Thoracic aorta (tissue), 2 donors: Measurements from ENCODE around the gene RGS12. TPM values are rescaled to one million over a fixed set of nuclear protein-coding genes. Genes with fewer than 3 reads are reported as not detected.

Experiments used
- ATAC-seq: fragments of 150-250 bp; one replicate; pipeline ENCODE4 v1.8.0; 2017; ENCODE audit warnings: low read depth; ENCODE audit not compliant: insufficient number of reproducible peaks, low FRiP score
- DNase-seq: peaks from one replicate; pipeline ENCODE4 v3.0.0-alpha.2; 2020; ENCODE audit warnings: low spot score
- H3K27ac ChIP-seq, 2 donors: fragments of 200-600 bp; sonication (generic); 1 replicate in 1 of 2; 2 replicates in 1 of 2; pipeline ENCODE4 v1.5.1; 2016; ENCODE audit warnings: mild to moderate bottlenecking in 2 of 2, moderate library complexity in 2 of 2
- H3K27me3 ChIP-seq: fragments of 200-600 bp; sonication (generic); replicated peaks from 2 replicates; pipeline ENCODE4 v1.6.0; 2016; ENCODE audit warnings: mild to moderate bottlenecking; ENCODE audit not compliant: insufficient read depth
- H3K36me3 ChIP-seq: fragments of 200-600 bp; sonication (generic); one replicate; pipeline ENCODE4 v1.5.1; 2016
- H3K4me1 ChIP-seq, 2 donors: fragments of 200-600 bp; sonication (generic); 1 replicate in 1 of 2; 2 replicates in 1 of 2; pipeline versions ENCODE4 v1.5.1 to v1.6.0; 2016; ENCODE audit warnings: low read depth in 2 of 2, mild to moderate bottlenecking in 1 of 2; ENCODE audit not compliant: control insufficient read depth in 1 of 2
- H3K4me3 ChIP-seq: fragments of 200-600 bp; sonication (generic); 2 replicates; pipeline ENCODE4 v1.5.1; 2016; ENCODE audit warnings: mild to moderate bottlenecking
- H3K9me3 ChIP-seq: fragments of 200-600 bp; sonication (generic); 2 replicates; pipeline ENCODE4 v1.5.1; 2016
- total RNA-seq, 2 donors: library from RNA; depleted of rRNA; stranded (reverse); fragments of >200 nt; gene quantifications; one replicate each; pipeline versions ENCODE4 v1.1.0 to v1.2.3, GENCODE V29; 2016
- TF ChIP-seq, protein P1 (sequence below): fragments of 200-600 bp; sonication (generic); IDR thresholded peaks from one replicate; pipeline ENCODE4 v1.5.1; 2019; ENCODE audit warnings: antibody characterized with exemption

RGS12 gene
- total RNA-seq, 2 donors from 2014 or later: 13.5 to 43.6 TPM

DNA sequence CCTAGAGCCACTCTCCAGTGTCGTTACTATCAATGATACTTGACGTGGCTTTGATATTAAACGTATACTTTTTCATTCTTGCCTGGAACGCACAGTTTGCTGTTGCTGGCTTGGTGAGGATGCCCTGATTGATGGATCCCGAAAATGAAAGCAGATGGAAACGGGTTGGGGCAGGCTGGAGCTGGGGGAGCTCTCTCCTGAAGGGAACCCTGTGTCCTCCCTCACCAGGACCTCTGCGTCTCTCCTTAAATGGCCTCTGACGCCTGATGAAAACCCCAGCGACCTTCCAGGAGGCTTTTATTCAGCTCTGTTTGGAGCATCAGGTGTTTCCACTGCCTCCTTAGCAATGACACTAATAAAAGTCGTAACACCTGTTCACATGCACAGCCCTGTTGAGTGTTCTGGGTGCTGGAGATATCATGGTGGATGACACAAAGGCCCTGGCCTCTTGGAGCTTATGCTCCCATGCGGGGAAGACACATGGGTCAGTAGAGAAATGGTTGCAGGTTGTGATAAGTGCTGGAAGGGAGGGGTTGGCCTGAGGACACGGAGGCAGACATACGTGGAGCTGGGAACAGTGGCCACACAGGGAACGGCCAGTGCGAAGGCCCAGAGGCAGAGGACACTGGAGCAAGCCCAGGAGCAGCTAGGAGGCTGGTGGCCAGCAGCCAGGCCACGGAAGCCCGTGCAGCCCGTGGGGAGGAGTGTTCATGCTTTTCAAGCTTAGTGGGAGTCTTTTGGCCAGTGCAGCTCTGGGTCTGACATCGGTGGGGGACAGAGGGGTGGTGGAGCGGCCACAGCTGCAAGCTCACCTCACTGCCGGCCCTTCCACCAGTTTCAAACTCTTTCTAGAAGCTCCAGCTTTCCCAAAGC, 36.4 kb upstream of the RGS12 start:
- Histone ChIP-seq H3K27me3 (no peaks in the 10 kb centered on the region), H3K27ac (no peak overlapping the region), H3K4me3 (no peak overlapping the region), H3K36me3 (no peaks in the 10 kb centered on the region), H3K4me1 (no peaks in the 10 kb centered on the region), H3K9me3 (no peaks in the 10 kb centered on the region)
- no peak for DNase-seq
- TF ChIP-seq, protein P1, sequence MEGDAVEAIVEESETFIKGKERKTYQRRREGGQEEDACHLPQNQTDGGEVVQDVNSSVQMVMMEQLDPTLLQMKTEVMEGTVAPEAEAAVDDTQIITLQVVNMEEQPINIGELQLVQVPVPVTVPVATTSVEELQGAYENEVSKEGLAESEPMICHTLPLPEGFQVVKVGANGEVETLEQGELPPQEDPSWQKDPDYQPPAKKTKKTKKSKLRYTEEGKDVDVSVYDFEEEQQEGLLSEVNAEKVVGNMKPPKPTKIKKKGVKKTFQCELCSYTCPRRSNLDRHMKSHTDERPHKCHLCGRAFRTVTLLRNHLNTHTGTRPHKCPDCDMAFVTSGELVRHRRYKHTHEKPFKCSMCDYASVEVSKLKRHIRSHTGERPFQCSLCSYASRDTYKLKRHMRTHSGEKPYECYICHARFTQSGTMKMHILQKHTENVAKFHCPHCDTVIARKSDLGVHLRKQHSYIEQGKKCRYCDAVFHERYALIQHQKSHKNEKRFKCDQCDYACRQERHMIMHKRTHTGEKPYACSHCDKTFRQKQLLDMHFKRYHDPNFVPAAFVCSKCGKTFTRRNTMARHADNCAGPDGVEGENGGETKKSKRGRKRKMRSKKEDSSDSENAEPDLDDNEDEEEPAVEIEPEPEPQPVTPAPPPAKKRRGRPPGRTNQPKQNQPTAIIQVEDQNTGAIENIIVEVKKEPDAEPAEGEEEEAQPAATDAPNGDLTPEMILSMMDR: no peak
- ATAC-seq: no peak

DNA sequence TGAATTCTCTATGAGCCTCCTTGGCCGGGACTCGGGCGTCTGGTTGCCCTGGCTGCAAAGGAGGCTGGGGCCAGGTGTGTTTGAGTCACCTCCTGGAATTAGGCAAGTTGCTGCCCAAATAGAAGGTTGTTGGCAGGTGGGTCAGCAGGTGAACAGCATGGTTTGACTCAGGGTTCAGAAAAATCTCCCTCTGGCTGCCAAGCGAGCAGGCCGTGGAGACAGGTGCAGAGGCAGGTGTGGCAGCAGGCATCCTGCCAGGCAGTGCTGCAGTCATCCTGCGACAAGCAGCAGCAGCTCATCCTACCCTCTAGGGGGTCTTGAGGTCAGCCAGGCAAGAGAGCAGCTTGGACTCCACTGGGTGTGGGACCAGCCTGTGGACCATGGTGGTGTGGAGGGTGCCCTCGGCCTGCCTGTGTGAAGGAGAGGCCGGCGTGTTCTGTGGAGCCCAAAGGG, 35.7 kb upstream of the RGS12 start:
- Histone ChIP-seq H3K4me3 (no peak overlapping the region), H3K4me1 (no peaks in the 10 kb centered on the region), H3K9me3 (no peaks in the 10 kb centered on the region), H3K27me3 (no peaks in the 10 kb centered on the region), H3K36me3 (no peaks in the 10 kb centered on the region), H3K27ac (no peak overlapping the region)
- TF ChIP-seq, protein P1: no peak
- ATAC-seq (no peak), DNase-seq (no peak)

DNA sequence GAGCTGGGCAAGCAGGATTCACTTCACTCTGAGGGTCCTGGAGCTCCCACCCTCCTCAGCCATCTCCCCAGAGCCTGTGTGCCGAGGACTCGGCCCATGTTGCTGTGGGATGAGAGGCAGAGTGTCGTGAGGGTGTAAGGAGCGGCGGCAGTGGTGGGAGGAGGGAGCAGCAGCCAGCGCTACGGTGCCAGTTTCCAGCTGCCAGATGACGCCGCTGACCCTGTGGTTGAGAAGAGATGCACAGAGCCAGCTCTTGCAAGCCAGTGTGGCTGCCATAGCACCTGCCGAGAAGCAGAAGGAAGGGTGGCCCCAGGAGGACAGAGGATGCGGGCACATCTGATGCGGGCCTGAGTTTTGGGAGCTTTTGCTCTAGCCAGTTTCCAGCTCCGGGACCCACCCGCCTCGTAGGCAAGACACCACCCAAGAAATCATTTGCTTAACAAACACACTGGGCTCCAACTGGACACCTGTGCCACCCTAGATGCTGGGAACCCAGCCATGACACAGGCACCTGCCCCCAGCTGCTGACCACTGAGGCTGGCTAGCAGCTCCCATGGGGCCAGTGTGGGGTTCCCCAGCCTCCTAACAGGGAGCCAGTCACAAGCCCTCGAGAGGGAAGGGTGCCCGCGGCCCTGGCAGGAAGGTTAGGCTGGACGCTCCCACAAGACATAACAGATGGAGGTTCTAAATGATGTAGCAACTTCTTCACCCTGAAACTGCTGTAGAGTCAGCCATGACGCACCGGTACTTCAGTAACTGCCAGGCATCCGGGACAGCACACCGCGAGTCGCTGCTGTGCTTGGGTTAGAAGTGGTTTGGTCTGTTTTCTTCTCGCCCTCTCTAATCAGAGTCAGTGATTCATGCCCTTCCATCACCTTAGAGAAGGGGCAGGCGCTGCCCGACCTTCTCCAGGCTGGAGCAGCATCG, 35.0 kb upstream of the RGS12 start:
- Histone ChIP-seq H3K27me3 (no peaks in the 10 kb centered on the region), H3K27ac (no peak overlapping the region), H3K9me3 (no peaks in the 10 kb centered on the region), H3K4me1 (no peaks in the 10 kb centered on the region), H3K36me3 (no peaks in the 10 kb centered on the region), H3K4me3 (no peak overlapping the region)
- TF ChIP-seq, protein P1: no peak
- no peak for DNase-seq
- ATAC-seq: no peak

DNA sequence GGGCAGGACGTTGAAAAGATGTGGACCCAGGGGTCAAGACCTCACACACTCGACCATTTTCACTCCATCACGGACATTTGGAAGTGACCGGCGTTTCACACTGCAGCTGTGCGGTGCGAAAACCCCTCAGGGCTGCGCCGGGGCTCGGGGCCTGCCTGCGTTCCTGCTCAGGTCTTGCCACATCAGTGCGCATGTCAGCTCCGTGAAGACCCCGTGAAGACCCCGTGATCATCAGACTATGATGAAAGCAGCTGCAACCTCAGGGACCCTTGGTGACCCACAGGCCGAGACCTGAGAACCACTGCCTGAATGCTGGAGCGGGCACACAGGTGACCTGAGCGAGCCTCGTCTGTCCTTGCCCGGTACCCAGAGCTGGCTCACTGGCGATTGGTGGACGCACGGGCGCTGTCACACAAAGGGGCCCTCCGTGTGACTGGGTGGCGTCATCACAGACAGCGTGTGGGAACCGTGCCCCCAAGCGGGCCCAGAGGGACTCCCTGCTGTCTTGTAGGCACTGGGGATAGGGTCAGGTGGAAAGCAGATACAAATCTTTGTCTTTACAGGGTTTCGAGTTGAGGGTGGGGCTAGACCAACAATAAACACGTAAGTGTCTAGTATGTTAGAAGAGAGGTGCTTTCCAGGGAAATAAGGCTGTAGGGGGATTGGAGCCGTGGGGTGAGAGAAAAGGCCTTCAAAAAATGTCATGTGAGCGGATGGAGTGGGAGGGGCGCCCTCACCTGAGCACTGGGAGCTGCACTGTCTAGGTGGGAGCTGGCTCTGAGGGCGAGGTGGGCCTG, 31.2 kb upstream of the RGS12 start:
- ATAC-seq (no peak), DNase-seq (no peak)
- Histone ChIP-seq H3K27me3 (no peaks in the 10 kb centered on the region), H3K9me3 (no peaks in the 10 kb centered on the region), H3K27ac (no peak overlapping the region), H3K4me1 (no peaks in the 10 kb centered on the region), H3K4me3 (no peak overlapping the region), H3K36me3 (no peaks in the 10 kb centered on the region)
- TF ChIP-seq, protein P1: no peak
